DMS153 (cell line): ENCODE data around the gene HOXA13.

ENCODE experiments used
- DNase-seq: peaks from one replicate; lab custom pipeline; 2025; lab: John Stamatoyannopoulos, UW

HOXA13 gene

DNA sequence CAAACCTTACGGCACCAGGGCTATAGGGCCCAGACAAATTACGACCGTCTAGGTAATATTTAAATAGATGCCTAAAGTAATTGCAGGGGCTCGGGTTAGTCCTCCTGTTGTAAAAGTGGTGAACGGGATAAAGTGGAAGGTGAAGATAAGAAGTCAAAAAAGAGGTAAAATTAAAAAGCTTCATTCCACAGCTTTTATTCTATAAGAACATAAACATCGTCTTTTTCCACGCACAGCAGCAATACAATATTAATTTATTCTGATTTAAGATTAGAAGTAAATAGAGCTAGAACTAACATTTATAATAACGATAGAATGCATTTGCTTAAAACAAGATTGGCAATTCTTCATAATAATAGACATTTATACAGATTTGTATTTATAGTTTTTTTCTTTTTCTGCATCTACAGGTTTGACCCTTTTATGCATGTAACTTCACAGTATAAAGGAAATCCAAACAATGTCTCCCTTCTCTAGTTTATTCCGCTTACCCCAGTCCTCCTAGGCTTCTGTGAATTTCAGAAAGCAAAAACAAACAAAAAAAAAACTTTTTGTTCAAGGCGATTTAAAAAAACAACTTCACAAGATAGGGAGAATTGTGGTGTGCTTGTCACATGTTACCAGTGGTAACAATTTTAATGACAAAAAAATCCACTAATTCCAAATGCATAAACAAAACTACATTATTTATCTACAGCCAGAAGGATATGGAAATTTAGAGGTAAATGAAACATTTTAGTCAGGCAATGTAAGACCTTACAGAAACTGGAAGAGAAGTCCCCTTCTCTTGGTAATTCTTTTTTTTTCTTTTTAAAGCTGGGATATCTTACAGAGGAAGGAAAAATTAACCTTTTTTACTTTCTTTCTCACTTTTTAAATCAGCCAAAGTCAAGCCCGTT, 29.2 kb downstream of the HOXA13 start:
- DNase-seq, result no peak

DNA sequence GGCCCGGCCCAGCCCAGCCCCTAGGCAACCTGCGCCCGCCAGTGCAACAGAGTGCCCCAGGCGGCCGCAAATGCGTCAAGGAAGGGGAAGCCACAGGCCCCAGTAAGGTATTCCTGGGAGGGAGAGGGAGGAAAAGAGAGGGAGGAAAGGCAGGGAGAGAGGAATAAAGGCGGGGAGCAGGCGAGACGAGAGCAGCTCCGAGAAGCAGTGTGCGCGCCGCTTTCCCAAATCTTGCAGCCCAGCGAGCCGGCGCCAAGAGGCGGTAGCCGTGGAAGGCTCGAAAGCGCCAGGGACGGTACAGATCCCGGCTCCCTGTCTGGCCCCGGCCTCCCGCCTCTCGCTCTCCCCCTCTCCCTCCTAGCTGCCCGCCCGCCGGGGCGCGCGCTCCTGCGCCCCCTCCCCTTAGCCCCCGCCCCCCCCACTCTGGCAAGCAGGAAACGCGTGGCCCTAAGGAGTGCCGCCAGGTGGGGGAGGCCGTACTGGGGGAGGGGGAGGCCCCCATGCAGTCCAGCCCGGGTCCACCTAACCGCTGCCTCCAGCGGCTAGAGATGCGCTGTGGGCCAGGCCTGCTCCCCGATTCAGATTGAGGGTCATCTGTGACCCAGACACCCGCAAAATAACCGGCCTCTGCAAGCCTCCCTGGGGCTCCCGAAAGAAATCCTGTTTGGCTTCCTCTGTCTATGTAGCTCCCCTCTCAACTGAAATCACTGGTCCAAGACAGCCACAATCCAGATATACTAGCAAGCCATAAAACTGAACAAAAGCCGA, 30.0 kb downstream of the HOXA13 start:
- DNase-seq, result peak; percentile 47

- peak; percentile 33 for DNase-seq
Measured at GRCh38 chr7:27168265-27168947, 31.5 kb downstream of the HOXA13 start.

DNA sequence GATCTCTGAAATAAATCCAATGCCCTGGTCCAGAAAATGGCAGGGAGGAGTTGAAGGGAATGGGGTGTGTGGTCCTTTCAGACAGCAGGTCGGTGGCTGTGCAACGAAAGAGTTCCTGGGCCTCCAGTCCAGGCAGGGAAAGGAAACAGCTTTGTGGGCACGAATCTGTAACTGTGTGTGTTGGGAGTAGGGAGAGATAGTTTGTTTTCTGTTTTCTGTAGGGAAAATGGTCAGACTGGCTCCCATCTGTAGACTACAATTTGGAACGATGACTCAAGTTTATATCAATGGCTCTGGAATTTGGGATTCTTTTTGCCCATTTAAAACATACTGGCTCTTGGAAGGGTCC, 32.0 kb downstream of the HOXA13 start:
- no peak for DNase-seq

DNA sequence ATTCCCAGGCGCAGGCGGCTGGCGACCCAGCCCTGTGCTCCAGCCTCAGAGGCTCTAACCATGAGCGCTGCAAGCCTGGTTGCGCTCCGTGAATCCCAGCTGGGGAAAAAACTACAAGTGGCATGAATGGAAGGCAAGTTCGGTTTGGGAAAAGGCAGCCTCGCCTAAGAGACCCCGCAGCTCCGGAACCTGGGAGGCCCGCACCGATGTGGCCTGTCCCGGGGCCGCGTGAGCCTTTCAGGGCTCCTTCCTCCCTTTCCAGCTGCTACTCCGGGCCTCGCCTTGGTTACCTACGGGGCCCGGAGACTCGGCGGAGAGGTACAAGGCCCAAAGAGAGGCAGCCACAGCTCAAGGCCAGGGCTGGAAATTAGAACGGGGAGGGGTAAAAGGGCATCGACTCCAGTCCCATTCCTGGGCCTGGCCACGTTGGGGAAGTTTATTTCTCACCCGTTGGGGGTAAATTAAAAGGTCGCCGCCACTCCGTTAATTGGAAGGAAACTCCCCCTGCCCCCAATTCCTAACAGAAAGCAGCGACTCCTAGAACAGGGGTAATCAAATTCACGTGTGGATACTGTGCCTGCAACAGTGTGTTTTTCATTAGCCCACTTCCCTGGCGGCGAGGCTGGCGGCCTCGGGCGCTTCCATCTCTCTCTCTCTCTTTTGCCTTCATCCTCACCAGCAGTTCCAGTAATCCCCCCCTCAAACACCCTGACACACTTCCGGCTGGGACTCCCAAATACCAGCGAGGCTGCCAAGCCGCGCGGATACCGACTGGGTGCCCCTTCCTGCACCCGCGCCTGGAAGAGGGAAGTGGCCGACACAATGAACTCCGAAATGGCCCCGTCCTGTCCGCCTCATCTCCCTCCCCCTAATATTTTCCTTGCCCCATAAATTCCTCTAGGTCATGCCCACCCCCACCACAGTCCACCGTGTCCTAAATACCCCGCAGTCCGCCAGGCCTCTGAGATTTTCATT, 33.1 kb downstream of the HOXA13 start:
- no peak for DNase-seq

DNA sequence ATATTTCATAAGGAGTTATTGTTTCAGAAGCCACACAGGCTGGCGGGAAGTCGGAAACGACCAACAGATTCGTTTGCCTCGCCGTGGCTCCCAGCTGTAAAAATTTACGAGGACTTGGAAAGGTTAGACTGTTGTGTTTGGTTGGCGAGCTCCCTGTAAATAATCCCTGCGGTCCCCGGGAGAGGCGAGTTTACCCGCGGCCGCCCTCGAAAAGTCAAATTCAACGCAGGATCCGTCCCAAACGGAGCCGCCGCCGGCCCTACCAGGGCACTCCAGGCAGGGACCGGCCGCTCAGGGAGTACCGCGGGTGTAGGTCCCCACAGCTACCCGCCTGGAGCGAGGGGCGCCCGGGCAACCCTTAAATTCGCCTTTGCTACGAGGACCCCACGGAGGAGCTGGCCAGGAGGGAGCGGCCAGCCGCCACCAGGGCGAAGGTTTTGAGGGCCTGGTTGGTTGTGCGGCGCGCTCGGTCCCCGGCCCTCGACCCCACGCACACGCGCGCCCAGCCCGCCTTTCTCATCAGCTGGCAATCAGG, 33.8 kb downstream of the HOXA13 start:
- no peak for DNase-seq

GRCh38 chr7:27165089-27165995, 34.5 kb downstream of the HOXA13 start, which contains the start of gene HOXA9:
Gene HOXA9 (minus strand): TSS chr7:27165537. CDS start chr7:27165457, 80 bp downstream.
- DNase-seq, result no peak

DNA sequence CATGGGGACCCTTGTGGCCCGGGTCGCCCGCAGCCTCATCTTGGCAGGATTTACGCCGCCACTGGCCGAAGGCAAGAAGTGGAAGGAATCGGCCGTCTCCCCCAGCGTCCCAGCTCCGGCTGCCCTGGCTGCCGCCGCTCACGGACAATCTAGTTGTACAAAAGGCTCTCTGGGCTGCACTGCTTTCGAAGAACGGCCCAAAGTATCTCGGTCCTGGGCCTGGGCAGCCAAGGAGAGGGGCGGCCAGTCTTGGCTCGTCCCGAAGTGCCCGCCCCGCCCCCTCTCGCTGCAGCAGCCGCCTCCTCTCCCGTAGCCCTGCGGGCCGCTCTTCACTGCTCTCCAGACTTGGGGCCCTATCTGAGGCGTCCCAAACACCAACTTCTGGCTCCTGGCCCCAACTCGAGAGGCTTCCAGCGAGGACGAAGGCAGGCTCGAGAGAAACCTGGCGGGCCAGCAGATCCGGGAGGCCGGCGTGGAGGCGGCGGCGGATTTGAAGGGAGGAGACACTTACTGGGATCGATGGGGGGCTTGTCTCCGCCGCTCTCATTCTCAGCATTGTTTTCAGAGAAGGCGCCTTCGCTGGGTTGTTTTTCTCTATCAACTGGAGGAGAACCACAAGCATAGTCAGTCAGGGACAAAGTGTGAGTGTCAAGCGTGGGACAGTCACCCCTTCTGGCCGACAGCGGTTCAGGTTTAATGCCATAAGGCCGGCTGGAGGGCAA, 35.4 kb downstream of the HOXA13 start:
- DNase-seq, result no peak

GRCh38 chr7:27164045-27164366, 35.9 kb downstream of the HOXA13 start:
- no peak for DNase-seq

- no peak for DNase-seq
Measured at GRCh38 chr7:27163288-27164044, 36.4 kb downstream of the HOXA13 start.

DNA sequence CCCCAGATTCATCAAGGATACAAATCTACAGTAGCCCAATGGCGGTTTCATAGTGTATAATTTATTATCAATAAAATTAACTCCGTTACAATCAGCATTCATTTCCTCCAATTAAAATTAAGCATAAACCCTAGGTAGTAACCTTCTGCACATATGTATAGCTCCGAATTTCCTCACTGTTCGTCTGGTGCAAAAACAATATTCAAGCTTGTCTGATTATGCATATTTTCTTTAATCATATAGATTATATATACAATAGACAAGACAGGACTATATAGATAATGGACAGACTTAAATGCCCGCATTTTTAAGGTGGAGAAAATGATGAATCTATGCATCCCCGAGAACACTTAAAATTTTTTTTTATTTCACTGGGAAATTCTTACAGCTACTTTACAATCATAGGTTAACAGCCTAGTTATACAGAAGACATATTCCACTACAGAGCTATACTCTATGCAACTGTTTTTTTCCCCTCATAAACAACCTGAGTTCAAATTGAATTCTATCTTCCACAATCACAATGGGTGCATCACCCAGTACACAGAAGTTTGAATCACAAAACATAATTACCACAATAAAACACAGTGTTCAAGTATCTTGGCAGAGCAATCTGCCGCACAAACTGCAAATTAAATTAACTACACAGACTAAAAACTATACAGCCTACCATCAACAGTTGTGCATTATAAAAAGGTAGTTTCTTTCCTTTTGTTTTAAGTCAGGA, 37.2 kb downstream of the HOXA13 start:
- DNase-seq, result no peak

DNA sequence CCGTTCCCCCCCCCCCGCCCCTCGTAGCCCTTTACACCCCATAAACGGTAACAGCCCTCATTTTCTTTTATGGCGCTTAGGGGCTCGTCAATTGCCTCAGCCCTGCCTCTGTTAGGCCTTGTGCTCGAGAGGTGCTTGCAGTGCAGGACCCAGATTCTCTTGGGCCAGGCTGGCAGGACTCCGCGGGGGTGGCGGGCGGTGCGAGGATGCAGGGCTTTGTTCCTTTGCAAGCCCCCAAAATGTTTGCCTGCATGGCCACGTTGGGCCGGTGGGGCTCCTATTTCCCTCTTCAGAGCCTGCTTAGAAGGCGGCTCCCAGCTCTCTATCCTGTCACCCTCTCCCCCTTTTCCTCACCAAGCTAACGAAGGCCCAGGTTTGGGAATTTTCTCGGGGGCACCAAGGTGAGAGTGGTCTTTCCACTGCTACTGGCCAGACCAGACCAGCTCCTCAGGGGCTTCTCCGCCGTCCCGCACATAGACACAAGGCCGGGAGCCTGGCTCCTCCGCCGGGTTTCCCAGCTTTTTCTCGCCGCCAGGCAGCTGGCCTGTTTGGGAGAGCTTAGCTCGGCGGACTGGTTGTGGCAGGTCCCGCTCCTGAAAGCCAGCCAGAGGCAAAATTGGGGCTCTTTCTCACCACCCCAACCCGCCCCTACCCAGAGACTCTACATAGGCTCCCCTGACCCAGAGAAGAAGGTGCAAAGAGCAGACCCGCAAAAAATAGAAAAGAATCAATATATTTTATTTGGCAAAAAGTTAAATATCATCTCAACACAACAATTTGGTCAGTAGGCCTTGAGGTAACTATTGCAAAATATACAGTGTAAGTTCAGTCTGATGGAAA, 38.0 kb downstream of the HOXA13 start:
- DNase-seq, result no peak

- DNase-seq, result no peak
Measured at GRCh38 chr7:27161214-27161720, 38.6 kb downstream of the HOXA13 start.

DNA sequence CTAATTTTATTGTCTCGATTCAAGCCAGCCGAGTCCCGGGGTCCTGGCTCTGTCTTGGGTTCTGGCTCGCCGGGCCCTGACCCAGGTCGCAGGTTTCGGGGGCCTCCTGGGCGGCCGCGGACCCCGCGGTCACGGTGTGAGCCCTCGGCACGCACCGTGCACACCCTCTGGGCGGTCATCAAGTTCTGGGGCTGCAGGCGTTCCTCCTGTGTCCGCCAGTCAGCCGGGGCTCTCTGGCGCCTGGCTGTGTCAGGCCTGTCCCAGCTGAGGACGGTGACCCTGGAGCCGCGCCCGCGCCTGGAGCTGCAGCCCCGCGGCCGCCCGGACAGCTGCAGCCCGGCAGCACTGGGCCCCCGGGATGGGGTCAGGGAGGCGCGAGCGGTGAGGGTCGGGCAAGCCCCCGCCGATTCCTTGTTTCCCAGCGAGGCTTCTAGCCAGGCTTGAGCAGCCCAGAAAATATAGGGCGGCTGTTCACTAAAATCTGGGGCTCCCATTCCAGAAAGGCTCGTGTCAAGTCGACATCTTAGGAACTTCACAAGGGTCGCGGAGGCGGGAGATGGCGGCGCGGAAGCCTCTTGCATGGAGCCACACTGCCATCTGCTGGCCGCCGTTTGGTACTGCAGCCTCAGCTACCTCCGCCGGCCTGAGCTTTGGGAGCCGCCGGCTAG, 39.2 kb downstream of the HOXA13 start:
- DNase-seq, result peak; percentile 51

GRCh38 chr7:27160145-27160545, 39.7 kb downstream of the HOXA13 start:
- no peak for DNase-seq
